Activated naive CD8-positive, alpha-beta T cell treated with anti-CD3 and anti-CD28 coated beads, Interleukin-2, amount 50 U/mL, for 16 hours (primary cell): Measurements from ENCODE around the gene ALDH3B1.

Source experiments
- DNase-seq: peaks from one replicate; pipeline ENCODE4 v3.0.0-alpha.2; 2020; ENCODE audit warnings: low read depth, low spot score

ALDH3B1 gene

DNA sequence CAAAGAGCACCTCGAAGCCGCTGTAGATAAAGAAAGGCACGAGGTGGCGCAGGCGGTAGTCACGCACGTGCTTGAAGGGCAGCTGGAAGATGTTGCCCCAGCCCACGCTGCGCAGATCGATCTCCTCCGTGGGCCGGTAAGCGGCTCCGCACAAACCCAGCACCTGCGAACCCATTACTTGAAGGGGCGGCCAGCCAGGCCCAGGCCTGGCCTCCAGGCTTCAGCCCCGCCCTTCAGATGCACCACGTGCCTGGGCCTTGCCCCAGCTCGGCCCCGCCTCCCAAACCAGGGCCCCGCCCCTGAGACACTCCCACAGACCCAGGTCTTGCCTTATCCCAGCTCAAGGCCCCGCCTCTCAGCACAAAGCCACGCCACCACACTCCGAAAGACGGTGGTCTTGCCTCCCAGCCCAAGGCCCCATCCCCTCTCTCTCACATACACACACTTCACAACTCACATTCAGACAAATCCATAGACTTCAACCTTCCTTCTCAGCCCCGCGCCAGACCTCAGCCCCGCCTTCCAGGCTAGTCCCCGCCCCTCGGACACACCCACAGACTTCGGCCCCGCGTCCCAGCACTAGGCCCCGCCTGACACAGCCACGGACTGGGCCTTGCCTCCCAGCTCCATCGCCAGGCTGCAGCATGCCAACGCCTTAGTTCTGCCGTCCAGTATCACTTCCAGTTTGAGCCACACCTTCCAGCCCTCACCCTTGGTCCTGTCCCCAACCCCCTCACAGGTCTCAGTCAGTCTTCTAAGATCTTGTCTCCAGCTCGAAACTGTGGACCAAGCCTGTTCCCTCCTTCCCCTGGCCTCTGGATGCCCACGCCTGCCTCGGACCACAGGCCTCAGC, 13.3 kb upstream of the ALDH3B1 start:
- DNase-seq: no peak

GRCh38 chr11:67997475-67997921, 12.6 kb upstream of the ALDH3B1 start:
- DNase-seq: no peak

GRCh38 chr11:67998150-67999045, 11.7 kb upstream of the ALDH3B1 start:
- no peak for DNase-seq

DNA sequence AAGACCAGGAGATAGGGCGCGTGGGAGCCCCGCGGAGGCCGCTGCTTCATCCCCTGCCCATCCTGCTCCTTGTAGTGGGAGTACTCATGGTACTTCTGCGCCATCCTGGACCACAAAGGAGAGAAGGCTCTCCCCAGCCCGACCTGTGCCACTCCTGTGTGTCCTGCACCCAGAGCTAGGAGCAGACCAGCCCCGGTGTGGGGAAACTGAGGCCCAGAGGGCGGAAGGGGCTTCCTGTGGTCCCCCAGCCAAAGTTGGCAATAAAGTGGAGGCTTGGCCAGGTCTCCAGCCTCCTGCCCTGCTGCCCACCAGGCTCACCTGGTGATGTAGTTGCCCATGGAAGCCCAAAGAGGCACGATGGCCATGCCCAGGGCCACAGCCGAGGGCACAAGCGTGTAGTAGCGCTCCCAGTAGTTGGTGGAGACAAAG, 10.9 kb upstream of the ALDH3B1 start:
- no peak for DNase-seq

DNA sequence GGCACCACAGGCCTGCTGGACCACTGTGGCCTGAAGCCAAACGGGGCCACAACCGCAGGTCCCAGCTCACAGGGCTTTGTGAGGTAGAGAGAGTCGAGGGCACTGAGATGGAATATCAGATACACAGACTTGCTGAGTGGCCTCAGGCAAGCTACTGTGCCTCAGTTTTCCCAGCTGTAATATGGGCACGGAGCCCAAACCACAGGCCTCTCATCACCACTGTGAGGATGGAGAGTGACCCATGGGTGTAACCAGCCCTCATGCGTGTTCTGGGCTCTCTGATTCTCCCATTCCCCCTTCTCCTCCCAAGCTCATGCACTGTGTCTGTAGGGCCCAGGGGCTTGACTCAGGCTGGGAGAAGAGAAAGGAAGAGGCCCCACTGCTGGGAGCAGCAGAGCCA, 10.4 kb upstream of the ALDH3B1 start:
- DNase-seq: no peak

DNA sequence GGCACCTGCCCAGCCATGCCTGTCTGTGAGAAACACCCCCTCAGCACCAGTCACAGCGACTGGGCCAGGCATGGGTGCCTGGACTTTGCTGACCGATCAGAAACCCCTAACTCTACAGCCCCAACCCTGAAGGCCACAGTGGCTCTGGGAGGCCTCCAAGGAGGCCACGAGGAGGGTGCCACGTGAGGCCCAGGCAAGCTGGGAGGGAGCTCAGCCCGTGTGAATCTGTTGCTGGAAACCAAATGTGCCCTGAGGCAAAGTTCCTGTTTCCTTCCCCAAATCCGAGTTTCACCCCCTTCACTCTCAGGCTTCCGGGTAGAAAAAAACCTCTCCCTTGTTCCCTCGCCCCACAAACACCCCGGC, 7.6 kb upstream of the ALDH3B1 start:
- DNase-seq: no peak

DNA sequence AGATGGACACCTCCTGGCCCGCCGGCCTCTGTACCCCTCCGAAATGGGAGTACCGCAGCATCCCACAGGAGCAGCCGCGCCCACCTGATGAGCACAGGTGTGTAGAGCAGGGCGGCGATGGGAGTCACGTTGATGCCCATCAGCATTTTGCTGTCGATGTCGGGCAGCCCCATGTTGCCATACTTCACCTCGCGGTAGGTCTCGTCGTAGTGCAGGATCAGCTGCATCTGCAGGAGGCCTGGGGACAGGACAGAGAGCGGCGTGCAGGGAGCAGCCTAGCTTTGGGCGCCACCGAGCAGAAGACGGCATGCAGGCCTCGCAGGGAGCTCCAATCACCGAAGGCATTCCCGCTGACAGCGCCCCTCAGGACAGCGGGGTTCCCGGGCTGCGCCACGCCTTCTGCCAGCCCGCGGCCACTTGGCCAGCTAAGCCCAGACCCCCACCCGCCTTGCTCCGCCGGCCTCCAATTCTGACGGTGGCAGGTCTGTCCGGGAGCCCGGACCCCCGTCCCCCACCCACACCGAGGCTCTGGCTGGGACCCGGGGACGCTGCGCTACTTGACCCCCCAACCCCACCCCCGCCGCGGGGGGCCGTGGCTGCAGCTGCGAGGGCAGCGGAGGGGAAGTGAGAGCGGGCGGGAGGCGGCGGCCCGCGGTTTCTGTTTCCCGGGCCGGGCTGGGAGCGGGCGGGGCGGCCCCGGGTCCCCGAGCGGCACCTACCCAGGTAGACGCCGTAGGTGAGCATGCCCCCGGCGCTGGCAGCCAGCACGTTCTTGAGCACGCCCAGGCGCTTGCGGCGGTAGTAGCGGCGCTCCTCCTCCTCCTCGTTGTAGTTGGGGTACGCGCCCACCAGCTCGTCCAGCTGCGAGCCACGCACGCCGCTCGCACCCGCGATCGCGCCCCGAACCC, 6.9 kb upstream of the ALDH3B1 start:
- no peak for DNase-seq

GRCh38 chr11:68003846-68004550, 6.1 kb upstream of the ALDH3B1 start, which contains the start of gene UNC93B1:
UNC93B1 (minus strand) TSS chr11:68004097; CDS start chr11:68004043, 54 bp downstream.
- DNase-seq: peak; percentile 49

GRCh38 chr11:68004551-68005335, 5.4 kb upstream of the ALDH3B1 start:
- DNase-seq: no peak

DNA sequence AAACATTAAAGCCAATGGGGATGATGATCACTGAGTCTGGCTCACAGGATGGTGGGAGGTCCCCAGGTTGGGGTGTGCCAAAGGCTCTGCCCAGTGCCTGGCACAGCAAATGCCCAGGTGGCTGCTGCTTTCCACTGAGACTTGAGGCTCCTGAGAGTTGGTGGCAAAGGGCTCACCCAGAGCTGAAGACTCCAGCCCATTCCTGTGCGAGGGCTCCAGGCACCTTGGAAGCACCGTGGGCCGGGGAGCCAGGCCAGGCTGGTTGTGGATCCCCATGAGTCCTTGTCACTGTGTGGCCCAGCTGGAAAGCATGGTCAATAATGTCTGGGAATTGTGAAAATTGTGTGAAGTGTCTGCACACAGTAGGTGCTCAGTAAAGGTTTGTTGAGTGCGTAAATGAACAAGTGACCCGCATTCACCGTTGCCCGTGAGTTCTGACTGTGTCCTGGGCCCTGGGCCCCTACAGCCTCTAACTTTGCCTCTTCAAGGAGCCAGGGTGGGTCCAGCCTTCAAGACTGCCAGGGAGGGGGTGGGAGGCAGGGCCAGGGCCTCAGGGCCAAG, 3.4 kb upstream of the ALDH3B1 start:
- DNase-seq: no peak

GRCh38 chr11:68007498-68008380, 2.4 kb upstream of the ALDH3B1 start:
- DNase-seq: no peak

GRCh38 chr11:68008381-68009337, 1.5 kb upstream of the ALDH3B1 start:
- no peak for DNase-seq

DNA sequence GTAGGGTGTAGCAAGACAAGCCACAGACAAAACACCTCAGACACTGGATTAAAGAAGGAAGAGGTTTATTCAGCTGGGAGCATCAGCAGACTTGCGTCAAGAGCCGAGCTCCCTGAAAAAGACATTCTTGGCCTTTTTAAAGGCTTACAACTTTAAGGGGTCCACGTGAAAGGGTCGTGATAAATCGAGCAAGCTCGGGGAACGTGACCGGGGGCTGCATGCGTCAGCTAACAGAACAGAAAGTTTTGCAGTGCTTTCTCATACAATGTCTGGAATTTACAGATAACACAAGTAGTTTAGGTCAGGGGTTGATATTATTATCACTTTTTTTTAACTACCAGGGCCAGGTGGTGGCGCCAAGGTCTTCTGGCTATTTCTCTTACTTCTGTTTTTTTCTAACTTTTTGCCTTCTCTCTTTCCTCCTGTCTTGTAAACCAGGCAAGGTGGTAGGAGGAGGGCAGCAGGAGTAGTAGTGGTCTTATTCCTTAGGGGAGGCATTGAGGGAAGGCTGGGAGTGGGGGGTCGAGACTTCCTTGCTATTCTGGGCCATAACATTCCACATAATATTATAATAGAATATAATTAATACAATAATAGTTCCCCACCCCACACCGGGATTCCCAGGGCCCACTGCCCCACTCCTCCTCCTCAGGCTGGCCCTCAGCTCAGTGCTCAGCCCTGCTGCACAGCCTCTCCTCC, 587 bp upstream of the ALDH3B1 start:
- no peak for DNase-seq

DNA sequence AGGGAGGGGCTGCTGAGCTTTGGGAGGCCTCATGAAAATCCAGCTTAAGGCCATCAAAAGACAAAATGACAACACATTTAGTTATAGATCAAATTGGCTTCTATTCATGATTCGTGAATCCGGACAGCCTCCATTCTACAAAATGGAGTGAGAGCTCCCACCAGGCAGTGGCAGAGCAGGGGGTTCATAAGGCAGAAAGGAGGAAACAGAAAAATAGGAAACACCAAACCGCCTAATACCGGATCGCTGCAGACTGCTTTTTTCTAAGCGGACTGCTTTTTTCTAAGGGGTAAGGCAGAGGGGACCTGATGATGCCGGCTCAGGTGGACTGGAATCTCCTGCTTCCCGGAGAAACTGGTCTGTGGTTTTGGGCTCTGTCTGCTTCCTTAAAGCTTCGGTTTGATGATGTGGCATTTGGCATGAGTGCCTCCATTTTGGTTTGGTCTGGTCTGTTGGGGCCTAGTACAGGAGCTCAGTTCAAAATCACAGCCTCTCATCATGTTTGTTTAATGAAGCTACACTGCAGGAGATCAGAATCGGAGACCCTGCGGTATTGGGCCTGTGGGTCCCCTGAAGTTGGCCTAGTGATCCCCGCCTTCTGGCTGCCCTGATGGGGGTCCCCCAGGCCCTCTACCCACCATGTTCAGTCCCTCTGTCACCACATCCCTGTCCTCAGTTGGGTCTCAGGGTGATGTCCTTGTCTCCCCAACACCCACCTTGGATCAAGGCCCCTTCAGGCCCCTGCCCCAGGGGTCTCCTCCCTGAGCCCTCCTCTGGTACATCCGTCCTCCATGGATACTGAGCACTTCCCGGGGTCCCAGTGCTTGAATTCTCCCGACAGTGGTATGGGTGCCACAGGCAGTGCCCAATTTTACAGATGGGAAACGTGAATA, 1.2 kb downstream of the ALDH3B1 start:
- DNase-seq: no peak

DNA sequence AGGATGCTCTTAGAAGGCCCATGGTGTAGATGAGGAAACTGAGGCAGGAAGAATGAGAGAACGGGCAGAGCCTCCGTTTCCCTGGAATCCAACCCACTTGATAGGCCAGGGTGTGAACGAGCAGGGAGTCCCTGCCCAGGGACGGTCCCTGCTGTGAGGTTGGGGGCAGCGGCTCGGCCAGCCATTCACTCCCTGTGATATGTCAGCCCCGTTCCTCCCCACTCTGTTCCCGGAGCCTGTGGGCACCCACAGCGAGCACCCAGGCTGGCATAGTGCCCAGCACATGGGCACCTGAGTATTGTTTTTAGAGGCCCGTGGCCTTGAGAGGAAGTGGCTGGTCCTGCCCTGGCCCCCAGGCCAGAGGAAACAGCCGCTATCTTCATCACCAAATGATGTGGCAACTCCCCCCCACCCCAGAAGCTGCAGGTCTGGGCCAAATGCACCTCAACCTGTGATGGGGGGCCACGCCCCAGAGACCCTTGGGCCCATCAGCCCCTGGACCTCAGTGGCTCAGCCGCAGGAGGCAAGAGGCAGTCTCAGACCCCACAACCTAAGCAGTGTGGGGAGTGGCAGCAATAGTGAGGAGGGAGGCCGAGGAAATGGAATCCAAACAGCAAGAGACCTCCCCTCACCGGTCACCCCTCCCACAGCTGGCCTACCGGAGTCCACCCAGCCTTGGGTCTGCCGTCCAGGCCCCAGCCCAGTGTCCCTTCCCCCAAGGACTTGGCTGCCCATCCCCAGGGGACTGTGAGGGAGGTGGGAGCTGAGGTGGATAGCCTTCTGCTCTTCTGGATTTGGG, 2.1 kb downstream of the ALDH3B1 start:
- DNase-seq: no peak
